ENCODE data around the gene VPS13D. TPM values are rescaled to one million over a fixed set of nuclear protein-coding genes. Genes with fewer than 3 reads are reported as not detected.

The VPS13D gene
- total and polyA plus RNA-seq, 4 donors: 10.2 to 68.3 (median 12.6) TPM

DNA sequence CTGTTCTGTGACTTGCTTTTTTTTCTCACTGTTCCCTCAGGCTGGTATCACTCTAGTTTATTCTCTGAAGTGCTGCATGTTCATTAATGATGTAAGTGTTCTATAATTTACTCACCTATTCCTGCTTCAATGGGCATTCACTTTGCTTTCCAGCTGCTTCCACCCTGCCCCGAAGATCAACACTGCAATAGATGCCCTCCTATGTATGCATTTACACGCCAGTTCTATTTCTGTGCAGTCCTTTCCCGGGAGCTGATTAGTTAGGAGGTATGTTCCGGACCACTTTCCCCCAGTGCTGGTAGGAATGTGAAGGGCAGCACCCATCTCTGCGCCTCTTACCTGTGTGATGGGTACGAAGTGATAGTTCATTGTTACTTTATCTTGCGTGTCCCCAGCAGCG, 284.8 kb downstream of the VPS13D start:
- Histone ChIP-seq H3K4me1 (ENCODE audit: control insufficient read depth in 4 of 4, insufficient read depth in 4 of 4, low read length in 3 of 4) (peaks cover 0 to 2% (median 0%) of the 10 kb centered on the region in 4 donors), H3K27me3 (ENCODE audit: control insufficient read depth in 4 of 4, insufficient read depth in 4 of 4, low read length in 3 of 4) (no peaks in the 10 kb centered on the region), H3K9me3 (ENCODE audit: control insufficient read depth in 4 of 4, low read length in 3 of 4) (no peaks in the 10 kb centered on the region), H3K9ac (ENCODE audit: low read depth in 1 of 2, low read length in 2 of 2) (no peak overlapping the region), H3K4me3 (ENCODE audit: low read depth in 1 of 3, low read length in 3 of 3) (no peak overlapping the region), H3K36me3 (ENCODE audit: control insufficient read depth in 4 of 4, insufficient read depth in 3 of 4, low read depth in 1 of 4, low read length in 3 of 4) (no peaks in the 10 kb centered on the region), H3K27ac (ENCODE audit: low read depth in 1 of 2, low read length in 2 of 2) (no peak overlapping the region)
- 92% methylated on average over 8 of the region's 8 CpGs for WGBS
- no peak for DNase-seq (ENCODE audit: low spot score)
- TF ChIP-seq GABPA (IDR thresholded peaks at IDR 0.05 in 1 of 2, conservative IDR thresholded peaks at IDR 0.05 in 1 of 2): no peak
- TF ChIP-seq, protein P1, sequence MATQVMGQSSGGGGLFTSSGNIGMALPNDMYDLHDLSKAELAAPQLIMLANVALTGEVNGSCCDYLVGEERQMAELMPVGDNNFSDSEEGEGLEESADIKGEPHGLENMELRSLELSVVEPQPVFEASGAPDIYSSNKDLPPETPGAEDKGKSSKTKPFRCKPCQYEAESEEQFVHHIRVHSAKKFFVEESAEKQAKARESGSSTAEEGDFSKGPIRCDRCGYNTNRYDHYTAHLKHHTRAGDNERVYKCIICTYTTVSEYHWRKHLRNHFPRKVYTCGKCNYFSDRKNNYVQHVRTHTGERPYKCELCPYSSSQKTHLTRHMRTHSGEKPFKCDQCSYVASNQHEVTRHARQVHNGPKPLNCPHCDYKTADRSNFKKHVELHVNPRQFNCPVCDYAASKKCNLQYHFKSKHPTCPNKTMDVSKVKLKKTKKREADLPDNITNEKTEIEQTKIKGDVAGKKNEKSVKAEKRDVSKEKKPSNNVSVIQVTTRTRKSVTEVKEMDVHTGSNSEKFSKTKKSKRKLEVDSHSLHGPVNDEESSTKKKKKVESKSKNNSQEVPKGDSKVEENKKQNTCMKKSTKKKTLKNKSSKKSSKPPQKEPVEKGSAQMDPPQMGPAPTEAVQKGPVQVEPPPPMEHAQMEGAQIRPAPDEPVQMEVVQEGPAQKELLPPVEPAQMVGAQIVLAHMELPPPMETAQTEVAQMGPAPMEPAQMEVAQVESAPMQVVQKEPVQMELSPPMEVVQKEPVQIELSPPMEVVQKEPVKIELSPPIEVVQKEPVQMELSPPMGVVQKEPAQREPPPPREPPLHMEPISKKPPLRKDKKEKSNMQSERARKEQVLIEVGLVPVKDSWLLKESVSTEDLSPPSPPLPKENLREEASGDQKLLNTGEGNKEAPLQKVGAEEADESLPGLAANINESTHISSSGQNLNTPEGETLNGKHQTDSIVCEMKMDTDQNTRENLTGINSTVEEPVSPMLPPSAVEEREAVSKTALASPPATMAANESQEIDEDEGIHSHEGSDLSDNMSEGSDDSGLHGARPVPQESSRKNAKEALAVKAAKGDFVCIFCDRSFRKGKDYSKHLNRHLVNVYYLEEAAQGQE (IDR thresholded peaks at IDR 0.05): no peak
- TF ChIP-seq, protein P2, sequence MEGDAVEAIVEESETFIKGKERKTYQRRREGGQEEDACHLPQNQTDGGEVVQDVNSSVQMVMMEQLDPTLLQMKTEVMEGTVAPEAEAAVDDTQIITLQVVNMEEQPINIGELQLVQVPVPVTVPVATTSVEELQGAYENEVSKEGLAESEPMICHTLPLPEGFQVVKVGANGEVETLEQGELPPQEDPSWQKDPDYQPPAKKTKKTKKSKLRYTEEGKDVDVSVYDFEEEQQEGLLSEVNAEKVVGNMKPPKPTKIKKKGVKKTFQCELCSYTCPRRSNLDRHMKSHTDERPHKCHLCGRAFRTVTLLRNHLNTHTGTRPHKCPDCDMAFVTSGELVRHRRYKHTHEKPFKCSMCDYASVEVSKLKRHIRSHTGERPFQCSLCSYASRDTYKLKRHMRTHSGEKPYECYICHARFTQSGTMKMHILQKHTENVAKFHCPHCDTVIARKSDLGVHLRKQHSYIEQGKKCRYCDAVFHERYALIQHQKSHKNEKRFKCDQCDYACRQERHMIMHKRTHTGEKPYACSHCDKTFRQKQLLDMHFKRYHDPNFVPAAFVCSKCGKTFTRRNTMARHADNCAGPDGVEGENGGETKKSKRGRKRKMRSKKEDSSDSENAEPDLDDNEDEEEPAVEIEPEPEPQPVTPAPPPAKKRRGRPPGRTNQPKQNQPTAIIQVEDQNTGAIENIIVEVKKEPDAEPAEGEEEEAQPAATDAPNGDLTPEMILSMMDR (IDR thresholded peaks at IDR 0.05; ENCODE audit: low read depth, low read length, missing input control): no peak
- TF ChIP-seq TAF1 (conservative IDR thresholded peaks at IDR 0.05): no peak
- TF ChIP-seq HNF4G (IDR thresholded peaks at IDR 0.05): no peak
- TF ChIP-seq, protein P3, sequence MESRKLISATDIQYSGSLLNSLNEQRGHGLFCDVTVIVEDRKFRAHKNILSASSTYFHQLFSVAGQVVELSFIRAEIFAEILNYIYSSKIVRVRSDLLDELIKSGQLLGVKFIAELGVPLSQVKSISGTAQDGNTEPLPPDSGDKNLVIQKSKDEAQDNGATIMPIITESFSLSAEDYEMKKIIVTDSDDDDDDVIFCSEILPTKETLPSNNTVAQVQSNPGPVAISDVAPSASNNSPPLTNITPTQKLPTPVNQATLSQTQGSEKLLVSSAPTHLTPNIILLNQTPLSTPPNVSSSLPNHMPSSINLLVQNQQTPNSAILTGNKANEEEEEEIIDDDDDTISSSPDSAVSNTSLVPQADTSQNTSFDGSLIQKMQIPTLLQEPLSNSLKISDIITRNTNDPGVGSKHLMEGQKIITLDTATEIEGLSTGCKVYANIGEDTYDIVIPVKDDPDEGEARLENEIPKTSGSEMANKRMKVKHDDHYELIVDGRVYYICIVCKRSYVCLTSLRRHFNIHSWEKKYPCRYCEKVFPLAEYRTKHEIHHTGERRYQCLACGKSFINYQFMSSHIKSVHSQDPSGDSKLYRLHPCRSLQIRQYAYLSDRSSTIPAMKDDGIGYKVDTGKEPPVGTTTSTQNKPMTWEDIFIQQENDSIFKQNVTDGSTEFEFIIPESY (IDR thresholded peaks at IDR 0.05): no peak
- no peak for TF ChIP-seq EGR1 (IDR thresholded peaks at IDR 0.05; ENCODE audit: low read depth in 2 of 2)
- no peak for TF ChIP-seq NR2F2 (IDR thresholded peaks at IDR 0.05)
- TF ChIP-seq JUND (IDR thresholded peaks at IDR 0.05): no peak
- TF ChIP-seq, protein P4, sequence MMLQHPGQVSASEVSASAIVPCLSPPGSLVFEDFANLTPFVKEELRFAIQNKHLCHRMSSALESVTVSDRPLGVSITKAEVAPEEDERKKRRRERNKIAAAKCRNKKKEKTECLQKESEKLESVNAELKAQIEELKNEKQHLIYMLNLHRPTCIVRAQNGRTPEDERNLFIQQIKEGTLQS (IDR thresholded peaks at IDR 0.05): no peak
- TF ChIP-seq, protein P5, sequence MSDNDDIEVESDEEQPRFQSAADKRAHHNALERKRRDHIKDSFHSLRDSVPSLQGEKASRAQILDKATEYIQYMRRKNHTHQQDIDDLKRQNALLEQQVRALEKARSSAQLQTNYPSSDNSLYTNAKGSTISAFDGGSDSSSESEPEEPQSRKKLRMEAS (IDR thresholded peaks at IDR 0.05): no peak
- TF ChIP-seq FOXA2 (IDR thresholded peaks at IDR 0.05): no peak
- TF ChIP-seq RXRA (IDR thresholded peaks at IDR 0.05): no peak
- TF ChIP-seq YY1 (IDR thresholded peaks at IDR 0.05): no peak
- no peak for TF ChIP-seq FOXA1 (IDR thresholded peaks at IDR 0.05)
- no peak for TF ChIP-seq RAD21 (IDR thresholded peaks at IDR 0.05)
- TF ChIP-seq HNF4A (conservative IDR thresholded peaks at IDR 0.05): no peak

All from liver (tissue), 9 donors.